ENCODE measurements around the gene PDE6A.

The PDE6A gene

GRCh38 chr5:149893403-149893931, 51.1 kb downstream of the PDE6A start:
- Histone ChIP-seq H3K36me3 (ENCODE audit: insufficient read depth, low read length) (no peaks in the 10 kb centered on the region), H3K9ac (ENCODE audit: low read depth, low read length, poor library complexity, severe bottlenecking) (no peak overlapping the region), H3K79me2 (ENCODE audit: insufficient read depth, low read length) (no peaks in the 10 kb centered on the region), H3K27me3 (ENCODE audit: insufficient read depth, low read length, poor library complexity, severe bottlenecking) (peaks cover 3% of the 10 kb centered on the region), H2AFZ (ENCODE audit: low read length) (no peak overlapping the region), H3K9me2 (replicated peaks; ENCODE audit: low read depth, low read length) (no peaks in the 10 kb centered on the region), H3K9me3 (ENCODE audit: insufficient read depth, low read depth, low read length) (no peaks in the 10 kb centered on the region), H3F3A (ENCODE audit: low read depth) (no peaks in the 10 kb centered on the region), H4K20me1 (ENCODE audit: insufficient read depth, low read length, poor library complexity, severe bottlenecking) (no peaks in the 10 kb centered on the region), H3K4me3 (ENCODE audit: low read length, poor library complexity, severe bottlenecking) (no peak overlapping the region), H3K4me1 (ENCODE audit: insufficient read depth, low read length, poor library complexity, severe bottlenecking) (no peaks in the 10 kb centered on the region), H3K4me2 (ENCODE audit: low read depth, low read length, poor library complexity, severe bottlenecking) (no peak overlapping the region)
- TF ChIP-seq, protein P1, sequence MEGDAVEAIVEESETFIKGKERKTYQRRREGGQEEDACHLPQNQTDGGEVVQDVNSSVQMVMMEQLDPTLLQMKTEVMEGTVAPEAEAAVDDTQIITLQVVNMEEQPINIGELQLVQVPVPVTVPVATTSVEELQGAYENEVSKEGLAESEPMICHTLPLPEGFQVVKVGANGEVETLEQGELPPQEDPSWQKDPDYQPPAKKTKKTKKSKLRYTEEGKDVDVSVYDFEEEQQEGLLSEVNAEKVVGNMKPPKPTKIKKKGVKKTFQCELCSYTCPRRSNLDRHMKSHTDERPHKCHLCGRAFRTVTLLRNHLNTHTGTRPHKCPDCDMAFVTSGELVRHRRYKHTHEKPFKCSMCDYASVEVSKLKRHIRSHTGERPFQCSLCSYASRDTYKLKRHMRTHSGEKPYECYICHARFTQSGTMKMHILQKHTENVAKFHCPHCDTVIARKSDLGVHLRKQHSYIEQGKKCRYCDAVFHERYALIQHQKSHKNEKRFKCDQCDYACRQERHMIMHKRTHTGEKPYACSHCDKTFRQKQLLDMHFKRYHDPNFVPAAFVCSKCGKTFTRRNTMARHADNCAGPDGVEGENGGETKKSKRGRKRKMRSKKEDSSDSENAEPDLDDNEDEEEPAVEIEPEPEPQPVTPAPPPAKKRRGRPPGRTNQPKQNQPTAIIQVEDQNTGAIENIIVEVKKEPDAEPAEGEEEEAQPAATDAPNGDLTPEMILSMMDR (conservative IDR thresholded peaks at IDR 0.05; ENCODE audit: low read length): no peak
- TF ChIP-seq EZH2phosphoT487 (IDR thresholded peaks at IDR 0.05; ENCODE audit: borderline replicate concordance): no peak

- TF ChIP-seq EZH2phosphoT487 (IDR thresholded peaks at IDR 0.05; ENCODE audit: borderline replicate concordance): no peak
- TF ChIP-seq, protein P1 (conservative IDR thresholded peaks at IDR 0.05; ENCODE audit: low read length): no peak
- H3F3A ChIP-seq (ENCODE audit: low read depth): no peaks in the 10 kb centered on the region
- H4K20me1 ChIP-seq (ENCODE audit: insufficient read depth, low read length, poor library complexity, severe bottlenecking): no peaks in the 10 kb centered on the region
- H3K9me2 ChIP-seq (replicated peaks; ENCODE audit: low read depth, low read length): no peaks in the 10 kb centered on the region
- H2AFZ ChIP-seq (ENCODE audit: low read length): no peak overlapping the region
- H3K4me2 ChIP-seq (ENCODE audit: low read depth, low read length, poor library complexity, severe bottlenecking): no peak overlapping the region
- no peaks in the 10 kb centered on the region for H3K36me3 ChIP-seq (ENCODE audit: insufficient read depth, low read length)
- H3K4me1 ChIP-seq (ENCODE audit: insufficient read depth, low read length, poor library complexity, severe bottlenecking): no peaks in the 10 kb centered on the region
- no peak overlapping the region for H3K4me3 ChIP-seq (ENCODE audit: low read length, poor library complexity, severe bottlenecking)
- no peaks in the 10 kb centered on the region for H3K9me3 ChIP-seq (ENCODE audit: insufficient read depth, low read depth, low read length)
- peaks cover 3% of the 10 kb centered on the region for H3K27me3 ChIP-seq (ENCODE audit: insufficient read depth, low read length, poor library complexity, severe bottlenecking)
- H3K79me2 ChIP-seq (ENCODE audit: insufficient read depth, low read length): no peaks in the 10 kb centered on the region
- H3K9ac ChIP-seq (ENCODE audit: low read depth, low read length, poor library complexity, severe bottlenecking): no peak overlapping the region
Measured at GRCh38 chr5:149892594-149892993, 52.0 kb downstream of the PDE6A start.

DNA sequence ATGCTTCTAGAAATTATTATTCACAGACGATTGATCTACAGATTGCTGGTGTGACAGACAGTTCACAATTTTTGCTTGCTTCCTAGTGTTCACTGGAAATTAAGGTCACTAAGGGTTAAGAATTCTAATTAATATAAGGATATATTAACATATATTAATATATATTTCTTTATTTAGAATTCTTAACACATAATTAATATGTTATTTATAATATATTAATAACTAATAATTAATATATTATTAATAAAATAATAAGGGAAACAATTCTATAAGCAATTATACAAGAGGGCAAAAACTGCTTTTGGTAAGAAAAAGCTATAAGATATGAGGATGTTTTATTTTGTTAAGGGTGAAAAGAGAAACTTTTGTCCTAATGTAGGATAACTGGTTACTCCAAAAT, 56.3 kb downstream of the PDE6A start:
- Histone ChIP-seq H3K79me2 (ENCODE audit: insufficient read depth, low read length) (no peaks in the 10 kb centered on the region), H3F3A (ENCODE audit: low read depth) (no peaks in the 10 kb centered on the region), H3K4me2 (ENCODE audit: low read depth, low read length, poor library complexity, severe bottlenecking) (no peak overlapping the region), H2AFZ (ENCODE audit: low read length) (no peak overlapping the region), H3K36me3 (ENCODE audit: insufficient read depth, low read length) (no peaks in the 10 kb centered on the region), H3K9ac (ENCODE audit: low read depth, low read length, poor library complexity, severe bottlenecking) (no peak overlapping the region), H3K9me2 (replicated peaks; ENCODE audit: low read depth, low read length) (no peaks in the 10 kb centered on the region), H3K4me3 (ENCODE audit: low read length, poor library complexity, severe bottlenecking) (no peak overlapping the region), H3K4me1 (ENCODE audit: insufficient read depth, low read length, poor library complexity, severe bottlenecking) (no peaks in the 10 kb centered on the region), H3K27me3 (ENCODE audit: insufficient read depth, low read length, poor library complexity, severe bottlenecking) (no peaks in the 10 kb centered on the region), H3K9me3 (ENCODE audit: insufficient read depth, low read depth, low read length) (no peaks in the 10 kb centered on the region), H4K20me1 (ENCODE audit: insufficient read depth, low read length, poor library complexity, severe bottlenecking) (no peaks in the 10 kb centered on the region)
- TF ChIP-seq EZH2phosphoT487 (IDR thresholded peaks at IDR 0.05; ENCODE audit: borderline replicate concordance): no peak
- TF ChIP-seq, protein P1 (conservative IDR thresholded peaks at IDR 0.05; ENCODE audit: low read length): no peak

All from Loucy (cell line).